Measurements from ENCODE around the gene ACTG2. TPM values are rescaled to one million over a fixed set of nuclear protein-coding genes. Genes with fewer than 3 reads are reported as not detected.
"Not testable (repeated sequence)": the region's sequence is repeated elsewhere in the genome, so short reads cannot be mapped to it uniquely, and the experiment has no call there.

ACTG2 gene
- total RNA-seq, 2 experiments from 2014 or later, result not detected

GRCh38 chr2:73868204-73868978 lies 24.4 kb upstream of the ACTG2 start:
- H3K9me3 ChIP-seq (ENCODE audit: control insufficient read depth in 1 of 2, insufficient read depth in 1 of 2, low read length in 2 of 2), result no peaks in the 10 kb centered on the region
- no peak overlapping the region for H3K27ac ChIP-seq (ENCODE audit: low read depth in 1 of 2, low read length in 2 of 2)
- ATAC-seq (ENCODE audit: poor library complexity), result no peak
- POLR2A ChIA-PET, result no interaction called here
- peaks cover 34% of the 10 kb centered on the region for H3K36me3 ChIP-seq (ENCODE audit: insufficient read depth, low read length)
- intact Hi-C loops (cut with DNase I, micrococcal nuclease), result no loop called here
- H3K27me3 Mint-ChIP-seq, result no peaks in the 10 kb centered on the region
- H3K27ac Mint-ChIP-seq, result no peak overlapping the region
- H3K4me1 Mint-ChIP-seq (ENCODE audit: low read depth), result no peaks in the 10 kb centered on the region
- no peaks in the 10 kb centered on the region for H3K4me1 ChIP-seq (ENCODE audit: insufficient read depth, low read length)
- H3K9me3 Mint-ChIP-seq, result no peaks in the 10 kb centered on the region
- DNase-seq, result no peak
- no peak for TF ChIP-seq CTCF (IDR thresholded peaks at IDR 0.05)
- no peak overlapping the region for H3K4me3 ChIP-seq (ENCODE audit: low read length)
- no peaks in the 10 kb centered on the region for H3K27me3 ChIP-seq (ENCODE audit: control insufficient read depth in 1 of 2, insufficient read depth in 2 of 2, low read length in 2 of 2)
- H3K4me3 Mint-ChIP-seq, result no peak overlapping the region
- CTCF ChIA-PET, result no interaction called here
- peaks cover 44% of the 10 kb centered on the region for H3K36me3 Mint-ChIP-seq (ENCODE audit: low read depth)

GRCh38 chr2:73870084-73870483 lies 22.7 kb upstream of the ACTG2 start:
- no peaks in the 10 kb centered on the region for H3K27me3 Mint-ChIP-seq
- H3K36me3 Mint-ChIP-seq (ENCODE audit: low read depth), result peaks cover 27% of the 10 kb centered on the region
- Histone ChIP-seq H3K4me3 (ENCODE audit: low read length) (no peak overlapping the region), H3K4me1 (ENCODE audit: insufficient read depth, low read length) (no peaks in the 10 kb centered on the region), H3K36me3 (ENCODE audit: insufficient read depth, low read length) (peaks cover 18% of the 10 kb centered on the region), H3K27ac (ENCODE audit: low read depth in 1 of 2, low read length in 2 of 2) (no peak overlapping the region), H3K27me3 (ENCODE audit: control insufficient read depth in 1 of 2, insufficient read depth in 2 of 2, low read length in 2 of 2) (no peaks in the 10 kb centered on the region), H3K9me3 (ENCODE audit: control insufficient read depth in 1 of 2, insufficient read depth in 1 of 2, low read length in 2 of 2) (no peaks in the 10 kb centered on the region)
- H3K9me3 Mint-ChIP-seq, result no peaks in the 10 kb centered on the region
- TF ChIP-seq CTCF (IDR thresholded peaks at IDR 0.05), result no peak
- intact Hi-C loops (cut with DNase I, micrococcal nuclease), result no loop called here
- no peak for ATAC-seq (ENCODE audit: poor library complexity)
- ChIA-PET CTCF (no interaction called here), POLR2A (no interaction called here)
- H3K4me3 Mint-ChIP-seq, result no peak overlapping the region
- H3K4me1 Mint-ChIP-seq (ENCODE audit: low read depth), result no peaks in the 10 kb centered on the region
- DNase-seq, result no peak
- no peak overlapping the region for H3K27ac Mint-ChIP-seq

- ChIA-PET CTCF (no interaction called here), POLR2A (no interaction called here)
- Histone ChIP-seq H3K4me3 (ENCODE audit: low read length) (no peak overlapping the region), H3K36me3 (ENCODE audit: insufficient read depth, low read length) (no peaks in the 10 kb centered on the region), H3K27ac (ENCODE audit: low read depth in 1 of 2, low read length in 2 of 2) (no peak overlapping the region), H3K27me3 (ENCODE audit: control insufficient read depth in 1 of 2, insufficient read depth in 2 of 2, low read length in 2 of 2) (no peaks in the 10 kb centered on the region), H3K4me1 (ENCODE audit: insufficient read depth, low read length) (no peaks in the 10 kb centered on the region), H3K9me3 (ENCODE audit: control insufficient read depth in 1 of 2, insufficient read depth in 1 of 2, low read length in 2 of 2) (no peaks in the 10 kb centered on the region)
- intact Hi-C loops (cut with DNase I, micrococcal nuclease), result no loop called here
- TF ChIP-seq CTCF (IDR thresholded peaks at IDR 0.05), result no peak
- peaks cover 4% of the 10 kb centered on the region for H3K27me3 Mint-ChIP-seq
- no peak overlapping the region for H3K27ac Mint-ChIP-seq
- DNase-seq (peak in 2 of 14 experiments; percentile 10 to 18), ATAC-seq (ENCODE audit: poor library complexity) (no peak)
- no peaks in the 10 kb centered on the region for H3K4me1 Mint-ChIP-seq (ENCODE audit: low read depth)
- H3K9me3 Mint-ChIP-seq, result no peaks in the 10 kb centered on the region
- H3K4me3 Mint-ChIP-seq, result no peak overlapping the region
- H3K36me3 Mint-ChIP-seq (ENCODE audit: low read depth), result peaks cover 8% of the 10 kb centered on the region
Observed at GRCh38 chr2:73877071-73877802, 15.6 kb upstream of the ACTG2 start.

GRCh38 chr2:73877984-73878383 lies 14.8 kb upstream of the ACTG2 start:
- H3K27ac ChIP-seq (ENCODE audit: low read depth in 1 of 2, low read length in 2 of 2); H3K27ac Mint-ChIP-seq; H3K27me3 ChIP-seq (ENCODE audit: control insufficient read depth in 1 of 2, insufficient read depth in 2 of 2, low read length in 2 of 2); ATAC-seq (ENCODE audit: poor library complexity); CTCF ChIA-PET; H3K36me3 ChIP-seq (ENCODE audit: insufficient read depth, low read length); H3K9me3 Mint-ChIP-seq; H3K4me3 Mint-ChIP-seq; DNase-seq; H3K9me3 ChIP-seq (ENCODE audit: control insufficient read depth in 1 of 2, insufficient read depth in 1 of 2, low read length in 2 of 2); H3K4me3 ChIP-seq (ENCODE audit: low read length); H3K36me3 Mint-ChIP-seq (ENCODE audit: low read depth); H3K4me1 ChIP-seq (ENCODE audit: insufficient read depth, low read length); intact Hi-C loops (cut with DNase I, micrococcal nuclease); H3K4me1 Mint-ChIP-seq (ENCODE audit: low read depth); POLR2A ChIA-PET; H3K27me3 Mint-ChIP-seq: not testable (repeated sequence)
